DMS114 treated with DMSO at 0.1 percent for 48 hours (cell line): Measurements from ENCODE around the gene GNG2.

Experiments used
- DNase-seq: peaks from one replicate; lab custom pipeline; 2025; ENCODE audit not compliant: unreplicated experiment; lab: John Stamatoyannopoulos, UW

Gene GNG2

DNA sequence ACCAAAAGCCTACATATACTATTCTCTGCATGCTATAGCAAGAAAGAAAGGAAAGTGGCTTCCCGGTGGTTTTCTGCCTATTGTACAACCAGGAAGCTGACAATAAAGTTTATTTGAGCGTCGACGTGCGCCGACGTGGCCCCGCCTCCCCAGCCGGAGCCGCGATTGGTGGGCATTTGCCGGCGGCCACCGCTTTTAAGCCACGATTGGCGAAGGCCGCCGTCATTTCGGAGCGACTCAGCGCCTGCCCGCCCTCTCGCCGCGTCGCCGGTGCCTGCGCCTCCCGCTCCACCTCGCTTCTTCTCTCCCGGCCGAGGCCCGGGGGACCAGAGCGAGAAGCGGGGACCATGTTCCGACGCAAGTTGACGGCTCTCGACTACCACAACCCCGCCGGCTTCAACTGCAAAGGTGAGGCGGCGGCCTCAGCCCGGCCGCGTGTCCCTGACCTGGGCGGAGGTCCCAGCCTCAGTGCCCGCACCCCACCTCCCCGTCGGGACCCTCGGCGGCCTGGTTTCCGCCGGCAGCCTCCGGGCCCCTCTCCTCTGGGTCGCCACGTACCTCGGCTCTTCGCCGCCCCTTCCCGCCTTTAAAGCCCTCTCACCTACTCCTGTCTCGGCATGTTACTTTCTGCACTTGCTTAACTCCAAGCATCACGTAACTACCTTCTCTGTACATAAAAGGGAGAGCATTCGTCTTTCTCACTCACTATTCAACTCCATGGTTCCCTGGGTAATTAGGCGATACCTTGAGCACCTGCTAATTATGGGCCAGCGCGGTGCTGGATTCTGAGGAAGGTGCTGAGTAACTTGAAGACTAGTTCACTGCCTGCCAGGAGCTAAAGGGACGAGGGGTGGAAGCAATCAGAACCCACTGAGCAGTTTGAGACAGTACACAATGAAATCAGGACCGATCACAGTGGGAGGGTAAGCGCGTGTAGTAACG lies 129.2 kb downstream of the GNG2 start, which contains the start of gene RTRAF:
RTRAF (plus strand) TSS at position 254 of the 942 bp plus-strand sequence; CDS start at position 348, 94 bp downstream.
- DNase-seq, result peak; percentile 81

DNA sequence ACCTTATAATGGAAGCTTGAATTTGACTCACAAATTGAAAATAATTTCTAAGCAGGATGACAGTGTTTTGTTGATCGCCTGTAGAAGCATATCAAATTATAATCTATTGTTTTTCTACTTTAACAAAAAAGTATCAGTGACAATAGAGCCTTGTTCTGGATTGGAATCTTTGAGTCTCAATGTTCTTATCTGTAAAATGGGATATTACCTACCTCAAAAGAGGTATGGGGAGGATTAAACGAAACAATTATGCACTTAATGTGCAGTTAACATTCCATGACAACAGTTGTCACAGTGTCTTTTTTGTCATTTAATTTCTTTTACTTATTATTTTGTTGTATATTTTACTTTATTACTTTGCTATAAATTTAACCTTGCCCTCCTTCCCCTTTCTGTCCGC lies 130.1 kb downstream of the GNG2 start:
- DNase-seq, result no peak

DNA sequence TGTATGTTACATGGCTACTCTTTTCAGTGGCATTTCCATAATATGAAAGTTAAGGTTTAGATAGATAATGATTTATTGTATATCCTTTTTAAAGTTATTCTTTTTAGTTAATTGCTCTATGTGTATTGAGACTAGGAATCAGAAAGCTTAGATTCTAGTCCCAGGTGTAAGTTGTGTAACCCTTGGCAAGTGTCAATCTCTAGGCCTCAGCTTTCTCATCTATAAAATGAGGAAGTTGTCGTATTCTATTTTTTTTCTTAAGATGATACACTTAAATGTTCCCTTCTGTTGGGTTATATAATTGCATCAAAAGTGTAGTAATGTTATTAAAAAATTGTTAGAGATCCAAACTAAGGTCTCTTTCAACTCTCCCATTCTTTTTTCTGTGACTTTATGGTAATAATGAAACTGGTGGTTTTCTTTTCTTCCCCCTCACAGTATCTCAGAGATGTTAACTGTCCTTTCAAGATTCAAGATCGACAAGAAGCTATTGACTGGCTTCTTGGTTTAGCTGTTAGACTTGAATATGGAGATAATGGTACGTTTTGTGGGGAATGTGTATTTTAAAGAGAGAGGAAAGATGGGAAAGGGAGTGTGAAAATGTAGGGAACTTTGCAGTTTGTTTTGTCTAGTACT lies 133.0 kb downstream of the GNG2 start:
- no peak for DNase-seq

- peak; percentile 7 for DNase-seq
Measured at GRCh38 chr14:51996148-51996746, 135.8 kb downstream of the GNG2 start.

DNA sequence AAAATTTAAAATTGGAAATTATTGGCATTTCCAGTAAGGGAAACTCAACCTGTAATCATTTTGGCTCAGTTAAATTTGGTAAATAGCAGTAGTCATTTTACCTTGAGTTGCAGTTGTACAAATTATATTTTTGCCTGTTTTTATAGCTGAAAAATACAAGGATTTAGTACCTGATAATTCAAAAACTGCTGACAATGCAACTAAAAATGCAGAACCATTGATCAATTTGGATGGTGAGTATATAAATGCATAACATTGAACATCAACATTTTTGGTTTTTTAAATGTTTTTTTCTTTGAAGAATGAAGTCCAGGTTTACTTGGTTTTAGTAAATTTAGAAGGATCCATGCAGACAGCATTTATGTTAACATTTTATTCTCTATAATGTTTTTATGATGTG lies 137.9 kb downstream of the GNG2 start:
- DNase-seq, result no peak

DNA sequence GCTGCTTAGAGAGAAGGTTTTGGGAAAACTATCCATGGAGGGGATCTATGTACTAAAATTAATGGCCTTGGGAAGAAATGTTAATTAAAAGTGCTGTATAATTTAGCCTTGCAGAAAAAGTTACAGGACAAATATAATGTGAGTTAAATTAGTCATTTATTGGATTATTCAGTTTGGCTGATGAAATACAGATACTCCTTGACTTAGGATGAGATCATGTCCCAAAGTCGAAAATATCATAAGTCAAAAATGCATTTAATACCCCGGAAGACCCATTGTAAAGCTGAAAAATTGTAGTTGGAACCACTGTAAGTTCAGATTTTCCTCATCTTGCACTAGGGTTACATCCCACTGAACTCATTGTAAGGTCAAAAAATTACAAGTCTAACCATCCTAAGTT lies 138.7 kb downstream of the GNG2 start:
- DNase-seq, result no peak

GRCh38 chr14:52000019-52000582 lies 139.7 kb downstream of the GNG2 start:
- DNase-seq, result no peak

GRCh38 chr14:52000696-52001095 lies 140.3 kb downstream of the GNG2 start:
- DNase-seq, result no peak

DNA sequence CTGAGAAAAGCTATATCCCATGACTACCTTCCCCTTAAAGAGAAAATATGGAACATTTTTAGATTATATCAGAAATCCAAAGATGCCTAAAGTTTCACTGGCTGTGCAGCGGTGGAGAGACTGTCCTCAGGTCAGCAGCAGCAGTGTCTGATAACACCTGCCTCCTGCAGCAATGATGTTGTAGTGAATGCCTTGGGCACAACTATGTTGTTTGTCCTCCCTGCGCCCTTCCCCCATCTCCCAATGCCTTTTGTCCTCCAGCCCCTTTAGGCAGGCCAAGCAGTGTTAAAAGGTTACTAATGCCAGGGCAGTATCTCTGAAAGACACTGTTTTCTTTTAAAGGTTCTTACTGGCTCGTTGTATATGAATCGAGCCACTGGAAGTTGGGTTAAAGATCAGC lies 142.1 kb downstream of the GNG2 start:
- no peak for DNase-seq

DNA sequence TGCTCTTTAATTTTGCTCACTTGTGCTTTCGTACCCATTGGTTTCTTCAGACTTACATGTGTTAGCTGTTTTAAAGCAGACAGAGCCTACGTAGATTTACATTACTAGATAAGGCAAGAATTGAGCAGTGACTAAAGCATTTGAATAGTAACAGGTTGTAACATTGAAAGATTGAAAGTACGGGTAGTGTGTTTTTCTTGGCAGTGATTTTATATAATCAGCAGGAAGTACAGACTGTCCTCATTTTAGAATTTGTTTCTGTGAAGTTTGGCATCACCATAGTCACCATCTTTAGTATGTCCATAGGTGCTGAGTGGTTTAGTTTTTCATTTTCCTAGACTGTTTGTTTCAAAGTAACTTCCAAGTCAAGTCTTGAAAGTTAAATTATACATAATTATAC lies 142.9 kb downstream of the GNG2 start:
- DNase-seq, result no peak

DNA sequence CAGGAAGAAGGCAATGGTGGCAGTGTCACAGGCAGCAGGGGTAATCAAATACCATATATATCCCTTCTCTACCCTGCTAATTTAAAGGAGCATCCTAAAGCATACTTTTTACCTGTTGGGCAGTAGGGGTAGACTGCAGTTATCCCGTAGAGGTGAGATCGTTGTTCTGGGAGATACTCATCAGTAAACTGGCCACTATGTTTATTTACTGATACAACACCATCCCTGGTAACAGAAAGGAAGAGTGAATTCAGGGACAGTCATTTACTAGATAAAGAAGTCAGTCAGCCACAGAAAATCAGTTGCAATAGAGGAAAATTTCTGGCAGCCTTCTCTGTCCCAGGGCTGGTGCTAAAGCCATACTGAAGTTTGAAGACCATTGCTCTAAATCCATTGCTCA lies 145.2 kb downstream of the GNG2 start:
- DNase-seq, result no peak

DNA sequence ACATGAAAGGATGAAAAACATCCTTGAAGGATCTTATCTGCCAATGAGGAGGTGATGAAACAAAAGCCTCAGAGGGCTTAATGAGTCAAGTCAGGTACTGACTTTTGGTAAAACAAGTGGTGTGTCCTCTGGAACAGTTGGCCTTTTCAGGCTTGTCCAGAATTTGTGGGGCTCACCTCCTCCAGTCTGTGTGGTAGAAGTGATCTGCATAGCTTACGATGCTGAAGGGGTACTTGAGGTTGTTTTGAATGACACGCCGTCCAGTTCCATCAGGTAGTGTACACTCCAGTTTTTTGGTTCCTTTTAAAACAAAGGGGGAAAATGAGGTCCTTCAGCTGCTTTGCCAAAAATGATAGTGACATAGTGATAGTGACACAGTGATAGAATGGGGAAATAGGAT lies 145.9 kb downstream of the GNG2 start:
- DNase-seq, result no peak

DNA sequence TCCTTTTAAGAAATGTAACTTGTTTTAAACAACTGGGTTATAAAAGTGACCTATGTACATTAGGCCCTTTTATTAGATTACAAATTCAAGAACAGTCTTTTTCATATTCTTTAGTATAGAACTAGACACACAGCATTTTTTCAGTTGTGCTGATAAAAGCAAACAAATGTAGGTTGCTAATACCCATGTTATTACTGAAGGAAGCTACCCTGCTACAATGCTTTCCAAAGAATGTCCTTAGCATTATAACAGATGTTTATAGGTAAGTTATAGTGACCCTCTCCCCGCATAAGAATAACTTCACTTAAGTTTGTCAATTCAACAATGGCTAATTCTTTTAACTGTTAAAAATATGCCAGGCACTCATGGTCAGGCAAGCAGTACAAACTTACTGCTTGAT lies 146.8 kb downstream of the GNG2 start:
- DNase-seq, result no peak

DNA sequence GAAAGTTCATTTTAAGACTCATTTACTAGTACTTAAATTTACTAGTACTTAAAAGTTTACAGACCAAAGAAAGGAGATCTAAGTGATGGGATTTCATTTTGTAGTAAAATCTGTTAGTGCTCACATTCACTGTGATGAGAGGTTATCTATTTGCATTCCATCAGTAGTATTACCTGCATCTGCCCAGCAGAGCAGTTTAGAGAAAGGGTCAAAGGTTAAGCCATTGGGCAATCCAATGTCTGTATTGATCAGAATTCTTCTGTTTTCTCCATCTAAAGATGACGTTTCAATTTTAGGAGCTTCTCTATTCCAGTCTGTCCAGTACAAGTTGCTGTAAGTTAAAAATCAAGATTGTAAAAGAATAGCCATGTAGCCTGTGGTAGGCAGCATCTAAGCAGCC lies 147.2 kb downstream of the GNG2 start:
- DNase-seq, result no peak

GRCh38 chr14:52008136-52008535 lies 147.7 kb downstream of the GNG2 start:
- DNase-seq, result no peak

DNA sequence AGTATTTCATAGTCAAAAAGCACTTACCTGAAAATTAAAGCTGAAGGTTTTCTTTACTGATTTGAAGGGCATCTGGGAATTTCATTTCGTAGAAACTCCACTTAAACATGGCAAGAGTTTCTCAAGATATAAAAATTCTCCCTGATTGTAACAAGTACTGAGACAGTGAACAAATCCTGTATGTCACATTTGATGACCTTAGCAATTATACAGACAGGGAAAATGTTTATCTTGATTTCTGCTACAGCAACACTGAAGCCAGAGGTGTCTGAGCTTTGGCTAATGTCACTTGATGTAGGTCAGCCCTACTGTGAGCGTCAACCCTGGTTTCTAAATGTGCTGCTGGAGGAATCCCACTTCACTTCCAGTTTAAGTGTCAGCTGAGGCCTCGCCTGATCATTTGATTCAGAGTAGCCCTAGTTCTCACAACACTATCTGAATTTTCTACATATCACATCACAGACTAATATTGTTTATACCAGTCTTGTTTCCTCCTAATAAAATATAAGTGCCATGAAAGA lies 149.8 kb downstream of the GNG2 start:
- no peak for DNase-seq

GRCh38 chr14:52011523-52011922 lies 151.1 kb downstream of the GNG2 start:
- no peak for DNase-seq

GRCh38 chr14:52012635-52013034 lies 152.2 kb downstream of the GNG2 start:
- DNase-seq, result no peak

- no peak for DNase-seq
Measured at GRCh38 chr14:52013984-52014600, 153.7 kb downstream of the GNG2 start.

DNA sequence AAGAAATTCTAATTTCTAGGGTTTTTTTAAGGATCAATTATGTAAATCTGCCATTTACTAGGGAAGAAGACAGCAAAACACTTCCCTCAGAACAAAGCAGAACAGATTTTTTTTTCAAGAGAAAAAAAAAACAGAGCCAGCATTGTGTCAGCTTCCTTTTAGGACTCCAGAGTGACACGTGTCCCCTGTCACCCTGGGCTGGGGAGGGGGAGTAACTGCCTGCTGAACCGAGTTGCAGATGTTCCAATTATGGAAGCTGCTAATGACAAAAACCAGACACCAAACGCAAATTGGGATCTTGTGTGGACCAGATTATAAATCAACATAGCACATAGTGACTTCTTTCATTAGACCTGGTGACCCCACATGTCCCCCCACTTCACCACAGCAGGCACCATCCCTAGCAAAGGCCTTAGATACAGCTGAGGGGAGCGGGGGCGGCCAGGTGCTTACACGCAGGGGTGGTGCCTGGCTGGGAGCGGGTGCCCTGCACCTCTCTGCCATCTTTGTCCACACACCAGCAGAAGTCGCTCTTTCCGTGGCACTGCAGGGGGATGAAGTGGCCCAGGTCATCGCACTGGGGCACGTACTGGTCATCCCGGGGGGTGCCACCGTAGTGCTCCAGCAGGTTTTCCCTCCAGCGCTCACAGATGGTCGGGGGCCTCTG lies 154.3 kb downstream of the GNG2 start:
- DNase-seq, result no peak
